Body of pancreas (tissue), 4 donors: ENCODE measurements around the gene SOX5. TPM values are rescaled to one million over a fixed set of nuclear protein-coding genes. Genes with fewer than 3 reads are reported as not detected.

Experiments used
- ATAC-seq: fragments of 150-250 bp; one replicate; pipeline ENCODE4 v1.9.1; 2016
- DNase-seq, 4 donors: peaks; one replicate each; pipeline ENCODE4 v3.0.0-alpha.2; 2019
- H3K27ac ChIP-seq, 4 donors: fragments of 200-600 bp; sonication (generic); 1 replicate in 3 of 4; 2 replicates in 1 of 4; pipeline versions ENCODE4 v1.5.1 to v1.6.1; 2016 to 2019; ENCODE audit warnings: mild to moderate bottlenecking in 1 of 4, mixed read lengths in 1 of 4, moderate library complexity in 1 of 4
- H3K27me3 ChIP-seq, 2 donors: fragments of 200-600 bp; sonication (generic); one replicate each; pipeline ENCODE4 v1.6.0; 2016; ENCODE audit warnings: mild to moderate bottlenecking in 1 of 2
- H3K36me3 ChIP-seq, 2 donors: fragments of 200-600 bp; sonication (generic); replicated peaks in 1 of 2; 2 replicates each; pipeline ENCODE4 v1.5.1; 2016; ENCODE audit warnings: low read depth in 2 of 2; ENCODE audit not compliant: insufficient read depth in 1 of 2
- H3K4me1 ChIP-seq: fragments of 200-600 bp; sonication (generic); one replicate; pipeline ENCODE4 v1.6.0; 2016
- H3K4me3 ChIP-seq, 2 donors: fragments of 200-600 bp; sonication (generic); 1 replicate in 1 of 2; 2 replicates in 1 of 2; pipeline ENCODE4 v1.5.1; 2016 to 2019
- H3K9me3 ChIP-seq, 3 donors: fragments of 200-600 bp; sonication (generic); 1 replicate in 2 of 3; 2 replicates in 1 of 3; pipeline ENCODE4 v1.5.1; 2016
- CTCF ChIP-seq, 7 experiments: fragments of 450-650 bp in 4 of 7; fragments of 200-600 bp in 3 of 7; sonication (generic) in 3 of 7; IDR thresholded peaks; one replicate each; pipeline ENCODE4 v1.5.1; 2016 to 2019; ENCODE audit warnings: antibody characterized with exemption in 7 of 7
- POLR2A ChIP-seq, 3 donors: fragments of 450-650 bp; IDR thresholded peaks; one replicate each; pipeline ENCODE4 v1.6.1; 2016; ENCODE audit warnings: antibody characterized with exemption in 3 of 3, mild to moderate bottlenecking in 2 of 3
- WGBS, 2 donors: methylation state at CpG; one replicate each; pipeline ENCODE4 v1.1.5; 2017; 5-methylcytosine and 5-hydroxymethylcytosine counted together
- intact Hi-C: fragments of 100-400 bp; cut with DNase I; formaldehyde crosslinking; loops from one replicate; pipeline ENCODE4 v1.15.1; 2023
- total RNA-seq, 2 donors: library from RNA; depleted of rRNA; stranded (reverse); fragments of >200 nt; gene quantifications; one replicate each; pipeline ENCODE4 v1.1.0, GENCODE V29; 2016

SOX5 gene
- total RNA-seq, 2 donors from 2014 or later, result 3.0 to 10.4 TPM

GRCh38 chr12:23851602-23852001 lies 97.9 kb downstream of the SOX5 start:
- Histone ChIP-seq H3K9me3 (no peaks in the 10 kb centered on the region), H3K4me3 (no peak overlapping the region), H3K36me3 (no peaks in the 10 kb centered on the region), H3K27ac (no peak overlapping the region), H3K27me3 (no peaks in the 10 kb centered on the region), H3K4me1 (no peaks in the 10 kb centered on the region)
- TF ChIP-seq CTCF (IDR thresholded peaks at IDR 0.05) (no peak), POLR2A (IDR thresholded peaks at IDR 0.05) (no peak)
- DNase-seq, result no peak
- ATAC-seq, result no peak
- WGBS, 2 donors, result 91 to 92% methylated on average over 2 of the region's 2 CpGs
- intact Hi-C loops, result no loop called here

DNA sequence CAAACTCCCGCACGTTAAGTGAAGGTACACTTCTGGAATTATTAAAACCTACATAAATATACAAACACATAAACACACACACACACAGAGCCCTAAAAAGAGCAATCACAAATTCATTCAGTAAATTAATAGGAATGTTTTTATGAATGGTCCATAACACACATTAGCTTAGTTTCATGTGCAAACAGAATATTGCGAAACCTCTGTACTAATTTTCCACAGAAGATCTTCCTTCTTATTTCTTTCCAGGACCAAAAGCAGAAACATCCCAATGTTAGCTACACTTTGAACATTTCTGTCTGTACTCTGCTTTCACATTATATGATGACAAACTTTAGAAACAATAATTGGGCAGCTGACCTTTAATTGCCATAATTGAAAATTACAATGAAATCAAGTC lies 101.6 kb downstream of the SOX5 start:
- intact Hi-C loops, result no loop called here
- 88 to 90% methylated on average over 3 of the region's 3 CpGs for WGBS, 2 donors
- H3K27ac ChIP-seq, result no peak overlapping the region

DNA sequence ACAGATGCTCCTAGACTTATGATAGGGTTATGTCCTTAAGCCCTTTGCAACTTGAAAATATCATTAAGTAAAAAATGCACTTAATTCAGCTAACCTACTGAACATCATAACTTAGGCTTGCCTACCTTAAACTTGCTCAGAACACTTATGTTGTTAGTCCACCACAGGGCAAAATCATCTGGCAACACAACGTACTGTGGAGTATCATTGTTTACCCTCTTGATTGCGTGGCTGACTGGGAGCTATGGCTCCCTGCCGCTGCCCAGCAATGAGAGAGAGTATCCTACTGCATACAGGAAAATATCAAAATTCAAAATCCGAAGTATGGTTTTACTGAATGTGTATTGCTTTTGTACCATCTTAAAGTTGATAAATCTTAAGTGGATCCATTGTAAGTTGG lies 105.5 kb downstream of the SOX5 start:
- intact Hi-C loops, result no loop called here
- WGBS, 2 donors, result 74 to 75% methylated on average over 4 of the region's 4 CpGs
- Histone ChIP-seq H3K9me3 (no peaks in the 10 kb centered on the region), H3K4me1 (no peaks in the 10 kb centered on the region), H3K4me3 (no peak overlapping the region), H3K27me3 (no peaks in the 10 kb centered on the region), H3K36me3 (no peaks in the 10 kb centered on the region), H3K27ac (no peak overlapping the region)
- TF ChIP-seq CTCF (IDR thresholded peaks at IDR 0.05) (no peak), POLR2A (IDR thresholded peaks at IDR 0.05) (no peak)
- no peak for ATAC-seq
- peak in 2 of 4 donors; percentile 3 to 18 for DNase-seq

More for the DNA sequence above, 101.6 kb downstream of the SOX5 start:
- TF ChIP-seq POLR2A (IDR thresholded peaks at IDR 0.05) (no peak), CTCF (IDR thresholded peaks at IDR 0.05) (no peak)
- H3K27me3 ChIP-seq, result no peaks in the 10 kb centered on the region
- no peak overlapping the region for H3K4me3 ChIP-seq
- H3K4me1 ChIP-seq, result no peaks in the 10 kb centered on the region
- H3K36me3 ChIP-seq, result no peaks in the 10 kb centered on the region
- no peaks in the 10 kb centered on the region for H3K9me3 ChIP-seq
- ATAC-seq (no peak), DNase-seq (no peak)

GRCh38 chr12:23834076-23834475 lies 115.4 kb downstream of the SOX5 start:
- 58 to 62% methylated on average over 7 of the region's 7 CpGs for WGBS, 2 donors
- intact Hi-C loops, result no loop called here
- H3K36me3 ChIP-seq, result no peaks in the 10 kb centered on the region
- no peak for ATAC-seq
- H3K27me3 ChIP-seq, result no peaks in the 10 kb centered on the region
- no peak for TF ChIP-seq POLR2A (IDR thresholded peaks at IDR 0.05)
- H3K4me3 ChIP-seq, result no peak overlapping the region
- H3K27ac ChIP-seq, result no peak overlapping the region
- no peaks in the 10 kb centered on the region for H3K4me1 ChIP-seq
- DNase-seq, result no peak
- H3K9me3 ChIP-seq, result no peaks in the 10 kb centered on the region

- Histone ChIP-seq H3K27ac (no peak overlapping the region), H3K9me3 (no peaks in the 10 kb centered on the region), H3K36me3 (no peaks in the 10 kb centered on the region), H3K27me3 (no peaks in the 10 kb centered on the region), H3K4me3 (no peak overlapping the region), H3K4me1 (peaks cover 6% of the 10 kb centered on the region)
- WGBS, 2 donors, result 52 to 66% methylated on average over 3 of the region's 3 CpGs
- intact Hi-C loops, result no loop called here
- TF ChIP-seq CTCF (IDR thresholded peaks at IDR 0.05), result no peak
- TF ChIP-seq POLR2A (IDR thresholded peaks at IDR 0.05), result no peak
- ATAC-seq, result no peak
- no peak for DNase-seq
These were observed 117.7 kb downstream of the SOX5 start for GRCh38 chr12:23831739-23832138.
